GM12878 (cell line): ENCODE results near the gene COTL1. TPM values are rescaled to one million over a fixed set of nuclear protein-coding genes. Genes with fewer than 3 reads are reported as not detected.

ENCODE experiments used
- ATAC-seq: fragments of 200-7000 bp; cut with Tn5 transposase; 3 replicates; pipeline ENCODE4 v1.9.1; 2020; ENCODE audit warnings: mild to moderate bottlenecking, moderate library complexity
- BruUV-seq: library from RNA; stranded (reverse); fragments of 400-500 nt; replicated peaks from 2 replicates; lab custom pipeline; 2021; lab: Mats Ljungman, UMichigan
- CTCF ChIA-PET: fragments of 300-600 bp; sonication (Branson Sonifier 250); formaldehyde crosslinking; extraction: SDS; loops from one replicate; lab custom pipeline; 2021; ENCODE audit warnings: inconsistent platforms; lab: Yijun Ruan, JAX
- POLR2A ChIA-PET: fragments of 350-600 bp; formaldehyde crosslinking; extraction: SDS; loops from one replicate; lab custom pipeline; 2021; ENCODE audit warnings: inconsistent platforms; lab: Charles Lee
- RAD21 ChIA-PET: fragments of 300-600 bp; sonication (Branson Sonifier 250); formaldehyde crosslinking; loops from one replicate; lab custom pipeline; 2023; ENCODE audit warnings: antibody characterized with exemption; ENCODE audit not compliant: unreplicated experiment; lab: Charles Lee
- SMC1A ChIA-PET: fragments of 300-600 bp; sonication (Branson Sonifier 250); formaldehyde crosslinking; loops from one replicate; lab custom pipeline; 2023; ENCODE audit not compliant: unreplicated experiment, uncharacterized antibody; lab: Charles Lee
- DNase-seq: peaks from one replicate; pipeline ENCODE4 v3.0.0-alpha.2; 2011; ENCODE audit warnings: low read depth, low spot score
- FAIRE-seq: peaks from 3 replicates; lab custom pipeline; 2011; peaks lifted over from hg19 to GRCh38; lab: Jason Lieb, UNC
- H2AFZ ChIP-seq: 2 replicates; pipeline ENCODE4 v1.6.0; 2011; ENCODE audit warnings: low read depth, low read length, control low read depth; ENCODE audit not compliant: control insufficient read depth
- H3K27ac ChIP-seq: 2 replicates; pipeline ENCODE4 v1.5.1; 2011; ENCODE audit warnings: control low read depth; ENCODE audit not compliant: control insufficient read depth, insufficient read depth
- H3K27me3 ChIP-seq, 2 experiments: replicated peaks in 1 of 2; 2 replicates each; pipeline versions ENCODE4 v1.6.0 to v1.6.1; 2011; ENCODE audit warnings: low read length in 1 of 2; ENCODE audit not compliant: control insufficient read depth in 2 of 2, insufficient read depth in 2 of 2
- H3K36me3 ChIP-seq, 2 experiments: 2 replicates each; pipeline ENCODE4 v1.5.1; 2011; ENCODE audit warnings: low read length in 1 of 2; ENCODE audit not compliant: control insufficient read depth in 2 of 2, insufficient read depth in 2 of 2
- H3K4me1 ChIP-seq: 2 replicates; pipeline ENCODE4 v1.6.1; 2011; ENCODE audit warnings: mild to moderate bottlenecking, low read length, moderate library complexity, mixed read lengths; ENCODE audit not compliant: control insufficient read depth, insufficient read depth
- H3K4me2 ChIP-seq: 2 replicates; pipeline ENCODE4 v1.6.0; 2011; ENCODE audit warnings: control low read depth; ENCODE audit not compliant: control insufficient read depth, insufficient read depth
- H3K4me3 ChIP-seq: fragments of 200-600 bp; sonication (generic); 2 replicates; pipeline ENCODE4 v1.5.1; 2016
- H3K79me2 ChIP-seq: 2 replicates; pipeline ENCODE4 v1.6.0; 2011; ENCODE audit warnings: low read length; ENCODE audit not compliant: control insufficient read depth, insufficient read depth
- H3K9ac ChIP-seq: 2 replicates; pipeline ENCODE4 v1.8.0; 2011; ENCODE audit warnings: low read length, control low read depth, mixed read lengths; ENCODE audit not compliant: control insufficient read depth, insufficient read depth
- H3K9me3 ChIP-seq: replicated peaks from 3 replicates; pipeline ENCODE4 v1.5.1; 2011; ENCODE audit warnings: mild to moderate bottlenecking, low read length; ENCODE audit not compliant: control insufficient read depth, insufficient read depth
- H4K20me1 ChIP-seq: 2 replicates; pipeline ENCODE4 v1.6.0; 2011; ENCODE audit not compliant: control insufficient read depth, insufficient read depth
- BHLHE40 ChIP-seq, 2 experiments: fragments of 450-650 bp in 1 of 2; IDR thresholded peaks; 2 replicates each; pipeline ENCODE4 v1.6.1; 2011 to 2017; ENCODE audit warnings: low read depth in 2 of 2, borderline replicate concordance in 1 of 2, improper control_type of control experiment in 1 of 2, low read length in 1 of 2, mild to moderate bottlenecking in 1 of 2
- CHD2 ChIP-seq: IDR thresholded peaks from 2 replicates; pipeline ENCODE4 v1.6.1; 2011; ENCODE audit warnings: low read depth, low read length, improper control_type of control experiment, borderline replicate concordance
- FOXM1 ChIP-seq: IDR thresholded peaks from 2 replicates; pipeline ENCODE4 v1.6.1; 2012; ENCODE audit warnings: low read depth, mild to moderate bottlenecking, inconsistent platforms, low read length, moderate library complexity
- HDAC6 ChIP-seq: fragments of 200-600 bp; sonication (generic); IDR thresholded peaks from one replicate; pipeline ENCODE4 v1.8.0; 2017; ENCODE audit warnings: antibody characterized with exemption; ENCODE audit not compliant: unreplicated experiment
- HSF1 ChIP-seq: fragments of 150-350 bp; IDR thresholded peaks from 2 replicates; pipeline ENCODE4 v1.6.1; 2014; ENCODE audit warnings: mild to moderate bottlenecking, low read depth, low read length
- IRF4 ChIP-seq: IDR thresholded peaks from 2 replicates; pipeline ENCODE4 v1.6.1; 2011; ENCODE audit warnings: low read depth, low read length
- JUNB ChIP-seq: IDR thresholded peaks from 2 replicates; pipeline ENCODE4 v1.6.1; 2016; ENCODE audit warnings: antibody characterized with exemption, mild to moderate bottlenecking
- NR2F1 ChIP-seq: fragments of 450-650 bp; conservative IDR thresholded peaks from 2 replicates; pipeline ENCODE4 v1.6.1; 2017; ENCODE audit warnings: mild to moderate bottlenecking
- PAX8 ChIP-seq: fragments of 450-650 bp; IDR thresholded peaks from 2 replicates; pipeline ENCODE4 v1.6.1; 2017; ENCODE audit warnings: mild to moderate bottlenecking, moderate library complexity
- RBBP5 ChIP-seq: fragments of 200-600 bp; sonication (generic); conservative IDR thresholded peaks from 2 replicates; pipeline ENCODE4 v1.6.1; 2016
- STAT1 ChIP-seq: fragments of 450-650 bp; conservative IDR thresholded peaks from 2 replicates; pipeline ENCODE4 v1.6.1; 2014; ENCODE audit warnings: antibody characterized with exemption, mild to moderate bottlenecking
- YBX1 ChIP-seq: fragments of 450-650 bp; IDR thresholded peaks from 2 replicates; pipeline ENCODE4 v1.6.1; 2016; ENCODE audit warnings: antibody characterized with exemption
- YY1 ChIP-seq: IDR thresholded peaks from 2 replicates; pipeline ENCODE4 v1.6.1; 2011; ENCODE audit warnings: low read depth, mild to moderate bottlenecking, low read length
- ZNF622 ChIP-seq: fragments of 450-650 bp; IDR thresholded peaks from 2 replicates; pipeline ENCODE4 v1.6.1; 2017; ENCODE audit warnings: mild to moderate bottlenecking, inconsistent platforms
- ZSCAN29 ChIP-seq: fragments of 450-650 bp; IDR thresholded peaks from 2 replicates; pipeline ENCODE4 v1.6.1; 2017; ENCODE audit warnings: mild to moderate bottlenecking, moderate library complexity
- WGBS: methylation state at CpG from one replicate; pipeline ENCODE4 v1.1.6; 2016; ENCODE audit warnings: low lambda C conversion rate; ENCODE audit not compliant: insufficient replicate concordance, insufficient coverage; ENCODE audit errors: missing lambda C conversion rate; 5-methylcytosine and 5-hydroxymethylcytosine counted together
- in situ Hi-C: fragments of 300-500 bp; cut with MboI; formaldehyde crosslinking; loops from 9 replicates; pipeline ENCODE4 v1.14.3; 2018; ENCODE audit warnings: mixed read lengths
- intact Hi-C: fragments of 100-400 bp; cut with micrococcal nuclease; formaldehyde crosslinking; loops from one replicate; pipeline ENCODE4 v1.14.2; 2022; ENCODE audit not compliant: unreplicated experiment
- polyA plus RNA-seq, 11 experiments: library from polyadenylated mRNA; depleted of rRNA in 4 of 11; unstranded in 6 of 11; stranded (reverse) in 5 of 11; fragments of >200 nt; fragmentation: Nextera tagmentation in 4 of 11; fragmentation: Illumina TruSeq in 1 of 11; extraction: Ambion mirVana in 4 of 11; extraction: Trizol in 1 of 11; gene quantifications; 1 replicate in 1 of 11; 2 replicates in 10 of 11; pipeline versions ENCODE4 v1.2.1 to v1.2.3, GENCODE V29; 2011 to 2016; ENCODE audit warnings: inconsistent platforms in 2 of 11, missing spikeins in 2 of 11, low read depth in 1 of 11
- total RNA-seq, 4 experiments: library from RNA; depleted of rRNA in 3 of 4; stranded (reverse); fragments of >200 nt in 3 of 4; fragmentation: Illumina TruSeq in 1 of 4; extraction: Trizol in 1 of 4; gene quantifications; 2 replicates each; pipeline versions ENCODE4 v1.2.1 to v1.2.3, GENCODE V29; 2013 to 2021
- TF ChIP-seq, protein P1 (sequence below): fragments of 450-650 bp; IDR thresholded peaks from 2 replicates; pipeline ENCODE4 v1.6.1; 2018; ENCODE audit warnings: borderline replicate concordance, mild to moderate bottlenecking; ENCODE audit not compliant: partially characterized antibody
- TF ChIP-seq, protein P2 (sequence below): fragments of 450-650 bp; IDR thresholded peaks from 2 replicates; pipeline ENCODE4 v1.6.1; 2017; ENCODE audit warnings: mild to moderate bottlenecking, moderate library complexity

The COTL1 gene
- total and polyA plus RNA-seq, 10 of the 15 experiments (the other 5 are each of a cell fraction or from before 2014, with no cell fraction given): 140 to 894 (median 330) TPM

DNA sequence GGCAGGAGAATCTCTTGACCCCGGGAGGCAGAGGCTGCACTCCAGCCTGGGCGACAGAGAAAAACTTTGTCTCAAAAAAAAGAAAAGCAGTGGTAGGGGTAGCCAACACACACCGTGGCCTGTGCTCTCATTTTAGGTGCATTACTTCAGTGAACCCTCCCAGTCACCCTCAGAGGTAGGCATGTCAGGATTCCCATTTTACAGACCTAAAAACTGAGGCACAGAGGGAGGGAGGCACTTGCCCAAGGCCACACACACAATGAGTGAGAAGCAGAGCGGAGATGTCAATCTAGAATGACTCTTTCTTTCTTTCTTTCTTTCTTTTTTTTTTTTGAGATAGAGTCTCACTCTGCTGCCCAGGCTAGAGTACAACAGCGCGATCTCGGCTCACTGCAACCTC, 5.2 kb downstream of the COTL1 start:
- ChIA-PET CTCF (no interaction called here), POLR2A (interaction anchor here (0.8 to 10.6 kb wide), 3 partner anchors 12 to 42 kb away, joined by 3 to 214 read pairs (median 4); no protein-coding TSS in a partner anchor), RAD21 (interaction anchor here (0.7 to 11.3 kb wide), 3 partner anchors 10 to 106 kb away, joined by 3 to 224 read pairs (median 194); no protein-coding TSS in a partner anchor), SMC1A (interaction anchor here (1.5 to 14.0 kb wide), 2 partner anchors 10 to 28 kb away, joined by 5 to 229 read pairs; no protein-coding TSS in a partner anchor)
- DNase-seq: no peak
- Histone ChIP-seq H3K9me3 (peaks cover 11% of the 10 kb centered on the region; the same call in 2 of the 3 replicates), H3K4me2 (no peak overlapping the region), H3K9ac (no peak overlapping the region), H2AFZ (no peak overlapping the region), H4K20me1 (peaks cover 9% of the 10 kb centered on the region), H3K27ac (no peak overlapping the region), H3K27me3 (no peaks in the 10 kb centered on the region), H3K79me2 (peaks cover 95% of the 10 kb centered on the region), H3K4me3 (no peak overlapping the region), H3K36me3 (peaks cover 15 to 29% of the 10 kb centered on the region in 2 experiments), H3K4me1 (peaks cover 40% of the 10 kb centered on the region)
- intact Hi-C loops: no loop called here
- no peak for ATAC-seq
- no peak for TF ChIP-seq ZNF622
- TF ChIP-seq JUNB: no peak
- TF ChIP-seq PAX8: no peak
- TF ChIP-seq ZSCAN29: no peak
- no peak for TF ChIP-seq HSF1
- no peak for TF ChIP-seq NR2F1
- no peak for TF ChIP-seq FOXM1
- TF ChIP-seq, protein P1, sequence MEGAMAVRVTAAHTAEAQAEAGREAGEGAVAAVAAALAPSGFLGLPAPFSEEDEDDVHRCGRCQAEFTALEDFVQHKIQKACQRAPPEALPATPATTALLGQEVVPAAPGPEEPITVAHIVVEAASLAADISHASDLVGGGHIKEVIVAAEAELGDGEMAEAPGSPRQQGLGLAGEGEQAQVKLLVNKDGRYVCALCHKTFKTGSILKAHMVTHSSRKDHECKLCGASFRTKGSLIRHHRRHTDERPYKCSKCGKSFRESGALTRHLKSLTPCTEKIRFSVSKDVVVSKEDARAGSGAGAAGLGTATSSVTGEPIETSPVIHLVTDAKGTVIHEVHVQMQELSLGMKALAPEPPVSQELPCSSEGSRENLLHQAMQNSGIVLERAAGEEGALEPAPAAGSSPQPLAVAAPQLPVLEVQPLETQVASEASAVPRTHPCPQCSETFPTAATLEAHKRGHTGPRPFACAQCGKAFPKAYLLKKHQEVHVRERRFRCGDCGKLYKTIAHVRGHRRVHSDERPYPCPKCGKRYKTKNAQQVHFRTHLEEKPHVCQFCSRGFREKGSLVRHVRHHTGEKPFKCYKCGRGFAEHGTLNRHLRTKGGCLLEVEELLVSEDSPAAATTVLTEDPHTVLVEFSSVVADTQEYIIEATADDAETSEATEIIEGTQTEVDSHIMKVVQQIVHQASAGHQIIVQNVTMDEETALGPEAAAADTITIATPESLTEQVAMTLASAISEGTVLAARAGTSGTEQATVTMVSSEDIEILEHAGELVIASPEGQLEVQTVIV: no peak
- no peak for TF ChIP-seq CHD2
- no peak for TF ChIP-seq YBX1
- TF ChIP-seq STAT1: no peak
- no peak for TF ChIP-seq BHLHE40 (IDR thresholded peaks at IDR 0.05; ENCODE audit: borderline replicate concordance in 1 of 2, low read depth in 2 of 2, low read length in 1 of 2)
- no peak for TF ChIP-seq YY1
- TF ChIP-seq, protein P2, sequence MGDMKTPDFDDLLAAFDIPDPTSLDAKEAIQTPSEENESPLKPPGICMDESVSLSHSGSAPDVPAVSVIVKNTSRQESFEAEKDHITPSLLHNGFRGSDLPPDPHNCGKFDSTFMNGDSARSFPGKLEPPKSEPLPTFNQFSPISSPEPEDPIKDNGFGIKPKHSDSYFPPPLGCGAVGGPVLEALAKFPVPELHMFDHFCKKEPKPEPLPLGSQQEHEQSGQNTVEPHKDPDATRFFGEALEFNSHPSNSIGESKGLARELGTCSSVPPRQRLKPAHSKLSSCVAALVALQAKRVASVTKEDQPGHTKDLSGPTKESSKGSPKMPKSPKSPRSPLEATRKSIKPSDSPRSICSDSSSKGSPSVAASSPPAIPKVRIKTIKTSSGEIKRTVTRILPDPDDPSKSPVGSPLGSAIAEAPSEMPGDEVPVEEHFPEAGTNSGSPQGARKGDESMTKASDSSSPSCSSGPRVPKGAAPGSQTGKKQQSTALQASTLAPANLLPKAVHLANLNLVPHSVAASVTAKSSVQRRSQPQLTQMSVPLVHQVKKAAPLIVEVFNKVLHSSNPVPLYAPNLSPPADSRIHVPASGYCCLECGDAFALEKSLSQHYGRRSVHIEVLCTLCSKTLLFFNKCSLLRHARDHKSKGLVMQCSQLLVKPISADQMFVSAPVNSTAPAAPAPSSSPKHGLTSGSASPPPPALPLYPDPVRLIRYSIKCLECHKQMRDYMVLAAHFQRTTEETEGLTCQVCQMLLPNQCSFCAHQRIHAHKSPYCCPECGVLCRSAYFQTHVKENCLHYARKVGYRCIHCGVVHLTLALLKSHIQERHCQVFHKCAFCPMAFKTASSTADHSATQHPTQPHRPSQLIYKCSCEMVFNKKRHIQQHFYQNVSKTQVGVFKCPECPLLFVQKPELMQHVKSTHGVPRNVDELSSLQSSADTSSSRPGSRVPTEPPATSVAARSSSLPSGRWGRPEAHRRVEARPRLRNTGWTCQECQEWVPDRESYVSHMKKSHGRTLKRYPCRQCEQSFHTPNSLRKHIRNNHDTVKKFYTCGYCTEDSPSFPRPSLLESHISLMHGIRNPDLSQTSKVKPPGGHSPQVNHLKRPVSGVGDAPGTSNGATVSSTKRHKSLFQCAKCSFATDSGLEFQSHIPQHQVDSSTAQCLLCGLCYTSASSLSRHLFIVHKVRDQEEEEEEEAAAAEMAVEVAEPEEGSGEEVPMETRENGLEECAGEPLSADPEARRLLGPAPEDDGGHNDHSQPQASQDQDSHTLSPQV: no peak
- TF ChIP-seq HDAC6: no peak
- no peak for TF ChIP-seq IRF4
- no peak for TF ChIP-seq RBBP5
- no TSS peak for BruUV-seq
- 97% methylated on average over 4 of the region's 7 CpGs for WGBS
- in situ Hi-C loops: loop anchor here (25.0 kb wide), 1 partner anchor 950 kb away; no protein-coding TSS in a partner anchor
- no peak for FAIRE-seq
